IMR-90 (cell line): ENCODE data around the gene CCL23. TPM values are rescaled to one million over a fixed set of nuclear protein-coding genes. Genes with fewer than 3 reads are reported as not detected.
"Not testable (repeated sequence)": the region's sequence is repeated elsewhere in the genome, so short reads cannot be mapped to it uniquely, and the experiment has no call there.

Source experiments
- ATAC-seq: fragments of 200-7000 bp; cut with Tn5 transposase; 2 replicates; pipeline ENCODE4 v1.9.1; 2020; ENCODE audit warnings: low read depth, mild to moderate bottlenecking, moderate library complexity
- BruUV-seq: library from RNA; stranded (reverse); fragments of 400-500 nt; replicated peaks from 2 replicates; lab custom pipeline; 2021; lab: Mats Ljungman, UMichigan
- CTCF ChIA-PET: fragments of 300-600 bp; formaldehyde crosslinking; extraction: SDS; loops from one replicate; lab custom pipeline; 2021; ENCODE audit warnings: antibody characterized with exemption; lab: Yijun Ruan, JAX
- POLR2A ChIA-PET: fragments of 300-600 bp; sonication (Branson Sonifier 250); formaldehyde crosslinking; loops from one replicate; lab custom pipeline; 2022; ENCODE audit warnings: antibody characterized with exemption; ENCODE audit not compliant: unreplicated experiment; lab: Charles Lee
- DNase-seq: peaks from one replicate; pipeline ENCODE4 v3.0.0; 2013
- H2AFZ ChIP-seq: replicated peaks from 2 replicates; pipeline ENCODE3; 2013; ENCODE audit warnings: low read length, mild to moderate bottlenecking; ENCODE audit not compliant: poor library complexity
- H2AK5ac ChIP-seq: 2 replicates; pipeline ENCODE4 v1.6.1; 2013; ENCODE audit warnings: low read depth, low read length, inconsistent platforms
- H2AK9ac ChIP-seq: replicated peaks from 2 replicates; pipeline ENCODE3; 2013; ENCODE audit warnings: mild to moderate bottlenecking, low read depth, low read length, moderate library complexity; ENCODE audit not compliant: poor library complexity
- H2BK120ac ChIP-seq: 2 replicates; pipeline ENCODE4 v1.6.1; 2013; ENCODE audit warnings: low read depth, low read length, inconsistent platforms
- H2BK15ac ChIP-seq: 3 replicates; pipeline ENCODE4 v1.6.1; 2013; ENCODE audit warnings: low read depth, low read length, inconsistent platforms
- H2BK20ac ChIP-seq: 2 replicates; pipeline ENCODE4 v1.6.1; 2013; ENCODE audit warnings: low read depth, mild to moderate bottlenecking, inconsistent platforms, low read length, moderate library complexity
- H2BK5ac ChIP-seq: 2 replicates; pipeline ENCODE4 v1.6.1; 2013; ENCODE audit warnings: mild to moderate bottlenecking, low read depth, low read length, inconsistent platforms; ENCODE audit not compliant: poor library complexity, severe bottlenecking
- H3K14ac ChIP-seq: replicated peaks from 2 replicates; pipeline ENCODE4 v1.6.1; 2013; ENCODE audit warnings: low read depth, low read length, inconsistent platforms
- H3K18ac ChIP-seq: 2 replicates; pipeline ENCODE4 v1.6.1; 2013; ENCODE audit warnings: low read depth, low read length, control low read depth
- H3K23ac ChIP-seq: 2 replicates; pipeline ENCODE4 v1.6.1; 2013; ENCODE audit warnings: low read depth, low read length, inconsistent platforms
- H3K27ac ChIP-seq: 2 replicates; pipeline ENCODE4 v1.5.1; 2013; ENCODE audit warnings: mild to moderate bottlenecking, control low read depth, low read length; ENCODE audit not compliant: insufficient read depth
- H3K27me3 ChIP-seq: 2 replicates; pipeline ENCODE4 v1.6.1; 2013; ENCODE audit warnings: low read length; ENCODE audit not compliant: control insufficient read depth, insufficient read depth
- H3K36me3 ChIP-seq: 2 replicates; pipeline ENCODE4 v1.6.1; 2013; ENCODE audit warnings: low read length, mixed read lengths; ENCODE audit not compliant: control insufficient read depth, insufficient read depth
- H3K4ac ChIP-seq: 2 replicates; pipeline ENCODE4 v1.6.1; 2013; ENCODE audit warnings: low read depth, low read length, inconsistent platforms
- H3K4me1 ChIP-seq: 2 replicates; pipeline ENCODE4 v1.6.1; 2013; ENCODE audit warnings: low read length, mixed read lengths; ENCODE audit not compliant: control insufficient read depth, insufficient read depth
- H3K4me2 ChIP-seq: 2 replicates; pipeline ENCODE4 v1.6.1; 2013; ENCODE audit warnings: low read depth, mild to moderate bottlenecking, control low read depth, low read length, moderate library complexity
- H3K4me3 ChIP-seq: 2 replicates; pipeline ENCODE4 v1.5.1; 2013; ENCODE audit warnings: low read depth, mild to moderate bottlenecking, control low read depth, low read length, moderate library complexity; ENCODE audit not compliant: insufficient read depth
- H3K56ac ChIP-seq: 2 replicates; pipeline ENCODE4 v1.6.1; 2013; ENCODE audit warnings: low read length, inconsistent platforms; ENCODE audit not compliant: insufficient read depth; ENCODE audit errors: extremely low read depth
- H3K79me1 ChIP-seq, 2 experiments: 2 replicates each; pipeline ENCODE4 v1.6.1; 2013; ENCODE audit warnings: low read length in 2 of 2, inconsistent platforms in 1 of 2, low read depth in 1 of 2
- H3K9ac ChIP-seq: 2 replicates; pipeline ENCODE4 v1.6.1; 2013; ENCODE audit warnings: low read depth, low read length, control low read depth
- H3K9me1 ChIP-seq: 2 replicates; pipeline ENCODE4 v1.6.1; 2013; ENCODE audit warnings: low read length, inconsistent platforms; ENCODE audit not compliant: insufficient read depth
- H3K9me3 ChIP-seq: 2 replicates; pipeline ENCODE4 v1.6.1; 2013; ENCODE audit warnings: low read length; ENCODE audit not compliant: control insufficient read depth, insufficient read depth
- H4K20me1 ChIP-seq: 2 replicates; pipeline ENCODE4 v1.6.1; 2013; ENCODE audit warnings: low read length, inconsistent platforms; ENCODE audit not compliant: insufficient read depth
- H4K5ac ChIP-seq: 2 replicates; pipeline ENCODE4 v1.6.1; 2013; ENCODE audit warnings: mild to moderate bottlenecking, low read depth, low read length, control low read depth
- H4K8ac ChIP-seq, 2 experiments: 2 replicates each; pipeline ENCODE4 v1.6.1; 2013; ENCODE audit warnings: low read depth in 2 of 2, low read length in 2 of 2, control low read depth in 1 of 2, inconsistent platforms in 1 of 2
- H4K91ac ChIP-seq: 2 replicates; pipeline ENCODE4 v1.6.1; 2013; ENCODE audit warnings: low read depth, low read length, inconsistent platforms; ENCODE audit not compliant: insufficient read depth
- CHD1 ChIP-seq: IDR thresholded peaks from 2 replicates; pipeline ENCODE4 v1.6.1; 2012; ENCODE audit warnings: low read depth, low read length, improper control_type of control experiment
- MXI1 ChIP-seq: IDR thresholded peaks from 2 replicates; pipeline ENCODE4 v1.6.1; 2012; ENCODE audit warnings: low read depth, mild to moderate bottlenecking, low read length, moderate library complexity, borderline replicate concordance
- RFX5 ChIP-seq: IDR thresholded peaks from 2 replicates; pipeline ENCODE4 v1.8.0; 2012; ENCODE audit warnings: low read depth, mild to moderate bottlenecking, low read length, moderate library complexity
- SMC3 ChIP-seq: fragments of 150-350 bp; IDR thresholded peaks from 2 replicates; pipeline ENCODE4 v1.6.1; 2016; ENCODE audit warnings: low read depth, mild to moderate bottlenecking, antibody characterized with exemption, low read length, moderate library complexity
- WGBS, 2 experiments: methylation state at CpG; one replicate each; pipeline versions ENCODE4 v1.1.5 to v1.1.7; 2013; ENCODE audit warnings: missing lambda C conversion rate in 2 of 2; ENCODE audit not compliant: insufficient read length in 1 of 2; ENCODE audit errors: extremely low coverage in 2 of 2; 5-methylcytosine and 5-hydroxymethylcytosine counted together
- dilution Hi-C: fragments of 300-500 bp; cut with HindIII; formaldehyde crosslinking; loops from one replicate; pipeline ENCODE4 v1.14.3; 2018; ENCODE audit warnings: low sequenced_read_pairs; ENCODE audit not compliant: unreplicated experiment
- in situ Hi-C: fragments of 300-500 bp; cut with MboI; formaldehyde crosslinking; loops from 3 replicates; pipeline ENCODE4 v1.14.3; 2019; ENCODE audit warnings: low sequenced_read_pairs, inconsistent platforms, mixed read lengths
- intact Hi-C: fragments of 100-400 bp; cut with micrococcal nuclease; formaldehyde crosslinking; loops from 2 replicates; pipeline ENCODE4 v1.10.0; 2022
- polyA plus RNA-seq, 3 experiments: library from polyadenylated mRNA; depleted of rRNA; stranded (reverse); fragments of >200 nt; gene quantifications; 2 replicates each; pipeline ENCODE4 v1.2.3, GENCODE V29; 2012; ENCODE audit warnings: low replicate concordance in 1 of 3
- total RNA-seq: library from RNA; depleted of rRNA; stranded (reverse); fragments of >200 nt; gene quantifications from 2 replicates; pipeline ENCODE4 v1.2.3, GENCODE V29; 2012

Gene CCL23
- total and polyA plus RNA-seq, 2 of the 4 experiments (the other 2 are of a cell fraction), result not detected

DNA sequence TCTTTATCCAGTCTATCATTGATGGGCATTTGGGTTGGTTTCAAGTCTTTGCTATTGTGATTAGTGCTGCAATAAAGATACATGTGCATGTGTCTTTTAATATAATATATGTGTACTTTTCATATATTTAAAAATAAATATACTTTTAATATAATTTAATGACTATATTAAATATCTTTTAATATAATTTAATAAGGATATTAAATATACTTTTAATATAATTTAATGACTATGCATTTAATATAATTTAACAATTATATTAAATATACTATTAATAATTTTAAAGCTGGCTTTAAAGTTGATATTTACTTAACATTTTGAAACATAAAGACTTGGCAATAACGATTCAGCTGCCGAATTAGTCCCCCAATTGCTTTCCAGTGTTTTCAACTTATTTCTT lies 1.2 kb downstream of the CCL23 start:
- no peak overlapping the region for H2AK9ac ChIP-seq
- ATAC-seq (no peak), DNase-seq (no peak)
- ChIA-PET POLR2A (no interaction called here), CTCF (no interaction called here)
- H3K9me1 ChIP-seq, result no peaks in the 10 kb centered on the region
- H3K56ac ChIP-seq, result no peak overlapping the region
- H4K8ac ChIP-seq, result no peak overlapping the region
- H4K91ac ChIP-seq, result no peak overlapping the region
- no peak overlapping the region for H2BK20ac ChIP-seq
- H2BK120ac ChIP-seq, result no peak overlapping the region
- H3K27me3 ChIP-seq, result peaks cover 1% of the 10 kb centered on the region
- H2BK5ac ChIP-seq, result no peak overlapping the region
- no peaks in the 10 kb centered on the region for H3K79me1 ChIP-seq
- H3K4ac ChIP-seq, result no peak overlapping the region
- H3K9me3 ChIP-seq, result no peaks in the 10 kb centered on the region
- no peak overlapping the region for H3K4me2 ChIP-seq
- H3K23ac ChIP-seq, result no peak overlapping the region
- no CpG with 5 or more reads among the region's 2 CpGs for WGBS, 2 experiments
- dilution Hi-C loops, result no loop called here
- H2AFZ ChIP-seq, result no peak overlapping the region
- BruUV-seq, result no TSS peak
- no peak overlapping the region for H3K18ac ChIP-seq
- no peak overlapping the region for H3K4me3 ChIP-seq
- H3K36me3 ChIP-seq, result no peaks in the 10 kb centered on the region
- intact Hi-C loops, result loop anchor here (2.0 kb wide), 1 partner anchor 18 kb away; no protein-coding TSS in a partner anchor
- H3K27ac ChIP-seq, result no peak overlapping the region
- in situ Hi-C loops, result no loop called here
- no peak for TF ChIP-seq SMC3
- TF ChIP-seq RFX5, result no peak
- TF ChIP-seq MXI1, result no peak
- no peak for TF ChIP-seq CHD1
- no peak overlapping the region for H2BK15ac ChIP-seq
- no peak overlapping the region for H2AK5ac ChIP-seq
- H3K4me1 ChIP-seq, result no peaks in the 10 kb centered on the region
- no peaks in the 10 kb centered on the region for H4K20me1 ChIP-seq
- no peak overlapping the region for H4K5ac ChIP-seq
- no peak overlapping the region for H3K14ac ChIP-seq
- no peak overlapping the region for H3K9ac ChIP-seq

DNA sequence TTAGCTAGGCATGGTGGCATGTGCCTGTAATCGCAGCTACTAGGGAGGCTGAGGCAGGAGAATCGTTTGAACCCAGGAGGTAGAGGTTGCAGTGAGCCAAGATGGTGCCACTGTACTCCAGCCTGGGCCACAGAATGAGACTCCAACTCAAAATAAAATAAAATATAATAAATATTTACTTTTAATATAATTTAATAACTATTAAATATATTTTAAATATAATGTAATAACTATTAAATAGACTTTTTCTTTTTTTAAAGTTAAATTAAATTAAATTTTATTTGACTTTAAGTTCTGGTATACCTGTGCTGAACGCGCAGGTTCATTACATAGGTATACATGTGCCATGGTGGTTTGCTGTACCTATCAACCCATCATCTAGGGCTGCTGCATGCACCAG lies 1.9 kb downstream of the CCL23 start:
- H2BK5ac ChIP-seq, H3K36me3 ChIP-seq, H3K27me3 ChIP-seq, dilution Hi-C loops, H3K56ac ChIP-seq, H3K4ac ChIP-seq, H2AK5ac ChIP-seq, BruUV-seq, H2BK15ac ChIP-seq, POLR2A ChIA-PET, H3K4me3 ChIP-seq, H2BK20ac ChIP-seq, H2AFZ ChIP-seq, H3K14ac ChIP-seq, H2AK9ac ChIP-seq, in situ Hi-C loops, H4K5ac ChIP-seq, H3K79me1 ChIP-seq, CTCF ChIA-PET, H3K9me3 ChIP-seq, H3K9ac ChIP-seq, H4K91ac ChIP-seq, H2BK120ac ChIP-seq, H3K4me2 ChIP-seq, H3K18ac ChIP-seq, DNase-seq, H3K9me1 ChIP-seq, H3K27ac ChIP-seq, H4K20me1 ChIP-seq, ATAC-seq, H4K8ac ChIP-seq, H3K23ac ChIP-seq, H3K4me1 ChIP-seq: not testable (repeated sequence)
- WGBS, 2 experiments, result no CpG with 5 or more reads among the region's 4 CpGs
- intact Hi-C loops, result loop anchor here (2.0 kb wide), 1 partner anchor 19 kb away; no protein-coding TSS in a partner anchor
